ENCODE measurements around the gene SHROOM3.

The SHROOM3 gene

DNA sequence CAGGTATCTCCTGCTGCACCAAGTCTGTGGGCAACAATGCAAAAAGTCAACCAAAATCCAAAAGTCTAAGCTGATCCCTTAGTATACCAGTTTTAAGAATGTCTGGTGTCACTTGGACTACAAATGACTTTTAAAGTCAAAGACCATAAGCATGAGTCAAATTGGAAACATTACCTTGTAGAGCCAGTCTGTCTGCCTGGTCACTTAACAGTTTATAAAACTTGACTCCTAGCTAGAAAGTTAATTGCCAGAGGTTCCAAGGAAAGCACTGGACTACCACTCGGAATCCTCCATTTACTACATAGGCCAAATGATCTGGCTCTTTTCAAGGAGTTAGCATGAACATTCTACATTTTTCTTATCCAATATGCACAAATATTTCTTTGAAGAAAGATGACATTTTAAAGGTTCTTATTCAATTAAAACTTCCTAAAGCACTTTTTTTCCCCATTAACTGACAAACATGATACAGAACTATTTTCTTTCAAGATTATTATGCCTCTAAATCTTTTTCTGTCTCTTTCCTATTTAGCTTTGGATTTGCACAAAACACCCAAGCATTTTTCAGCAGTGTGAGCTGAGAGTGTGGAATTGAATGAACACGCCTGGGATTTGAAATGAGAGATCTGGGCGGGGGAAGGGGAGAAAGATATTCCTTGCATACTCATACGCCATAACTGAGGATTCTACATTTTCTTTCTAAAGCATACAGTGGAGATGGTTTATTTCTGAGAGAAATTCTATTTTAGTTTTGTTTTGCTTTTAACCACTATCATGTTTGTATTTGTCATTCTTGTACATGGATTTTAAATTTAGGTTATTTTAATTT lies 188.4 kb downstream of the SHROOM3 start:
- no peak for TF ChIP-seq CEBPB (IDR thresholded peaks at IDR 0.05)
- TF ChIP-seq, protein P1, sequence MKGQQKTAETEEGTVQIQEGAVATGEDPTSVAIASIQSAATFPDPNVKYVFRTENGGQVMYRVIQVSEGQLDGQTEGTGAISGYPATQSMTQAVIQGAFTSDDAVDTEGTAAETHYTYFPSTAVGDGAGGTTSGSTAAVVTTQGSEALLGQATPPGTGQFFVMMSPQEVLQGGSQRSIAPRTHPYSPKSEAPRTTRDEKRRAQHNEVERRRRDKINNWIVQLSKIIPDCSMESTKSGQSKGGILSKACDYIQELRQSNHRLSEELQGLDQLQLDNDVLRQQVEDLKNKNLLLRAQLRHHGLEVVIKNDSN (IDR thresholded peaks at IDR 0.05), result no peak
- TF ChIP-seq, protein P2, sequence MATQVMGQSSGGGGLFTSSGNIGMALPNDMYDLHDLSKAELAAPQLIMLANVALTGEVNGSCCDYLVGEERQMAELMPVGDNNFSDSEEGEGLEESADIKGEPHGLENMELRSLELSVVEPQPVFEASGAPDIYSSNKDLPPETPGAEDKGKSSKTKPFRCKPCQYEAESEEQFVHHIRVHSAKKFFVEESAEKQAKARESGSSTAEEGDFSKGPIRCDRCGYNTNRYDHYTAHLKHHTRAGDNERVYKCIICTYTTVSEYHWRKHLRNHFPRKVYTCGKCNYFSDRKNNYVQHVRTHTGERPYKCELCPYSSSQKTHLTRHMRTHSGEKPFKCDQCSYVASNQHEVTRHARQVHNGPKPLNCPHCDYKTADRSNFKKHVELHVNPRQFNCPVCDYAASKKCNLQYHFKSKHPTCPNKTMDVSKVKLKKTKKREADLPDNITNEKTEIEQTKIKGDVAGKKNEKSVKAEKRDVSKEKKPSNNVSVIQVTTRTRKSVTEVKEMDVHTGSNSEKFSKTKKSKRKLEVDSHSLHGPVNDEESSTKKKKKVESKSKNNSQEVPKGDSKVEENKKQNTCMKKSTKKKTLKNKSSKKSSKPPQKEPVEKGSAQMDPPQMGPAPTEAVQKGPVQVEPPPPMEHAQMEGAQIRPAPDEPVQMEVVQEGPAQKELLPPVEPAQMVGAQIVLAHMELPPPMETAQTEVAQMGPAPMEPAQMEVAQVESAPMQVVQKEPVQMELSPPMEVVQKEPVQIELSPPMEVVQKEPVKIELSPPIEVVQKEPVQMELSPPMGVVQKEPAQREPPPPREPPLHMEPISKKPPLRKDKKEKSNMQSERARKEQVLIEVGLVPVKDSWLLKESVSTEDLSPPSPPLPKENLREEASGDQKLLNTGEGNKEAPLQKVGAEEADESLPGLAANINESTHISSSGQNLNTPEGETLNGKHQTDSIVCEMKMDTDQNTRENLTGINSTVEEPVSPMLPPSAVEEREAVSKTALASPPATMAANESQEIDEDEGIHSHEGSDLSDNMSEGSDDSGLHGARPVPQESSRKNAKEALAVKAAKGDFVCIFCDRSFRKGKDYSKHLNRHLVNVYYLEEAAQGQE (IDR thresholded peaks at IDR 0.05; ENCODE audit: low read depth), result no peak

DNA sequence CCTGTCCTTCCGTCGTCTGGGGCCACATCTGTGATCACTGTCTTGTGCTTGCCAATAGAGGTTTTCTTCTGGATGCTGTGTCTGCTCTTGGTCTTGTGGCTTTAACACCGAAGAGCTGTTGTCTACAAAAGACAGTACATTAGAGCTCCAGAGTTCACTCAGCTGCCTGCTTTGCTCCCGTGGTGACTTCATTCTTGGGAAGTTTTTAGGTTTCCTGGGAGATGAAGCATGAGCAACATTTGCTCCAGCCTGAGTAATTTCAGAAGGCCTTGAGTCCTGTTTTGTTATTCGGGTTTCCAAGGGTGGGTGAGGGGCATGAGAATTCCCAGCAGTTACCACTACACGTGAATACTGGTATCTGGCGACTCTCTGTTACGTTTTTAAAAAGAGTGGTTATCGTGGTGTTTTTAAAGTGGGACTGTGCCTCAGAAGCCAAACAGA lies 189.2 kb downstream of the SHROOM3 start:
- no peak for TF ChIP-seq CEBPB (IDR thresholded peaks at IDR 0.05)
- TF ChIP-seq FOXM1 (IDR thresholded peaks at IDR 0.05; ENCODE audit: borderline replicate concordance, low read depth), result no peak
- no peak for TF ChIP-seq TEAD4 (IDR thresholded peaks at IDR 0.05)
- TF ChIP-seq RAD21 (IDR thresholded peaks at IDR 0.05; ENCODE audit: low read depth), result no peak

DNA sequence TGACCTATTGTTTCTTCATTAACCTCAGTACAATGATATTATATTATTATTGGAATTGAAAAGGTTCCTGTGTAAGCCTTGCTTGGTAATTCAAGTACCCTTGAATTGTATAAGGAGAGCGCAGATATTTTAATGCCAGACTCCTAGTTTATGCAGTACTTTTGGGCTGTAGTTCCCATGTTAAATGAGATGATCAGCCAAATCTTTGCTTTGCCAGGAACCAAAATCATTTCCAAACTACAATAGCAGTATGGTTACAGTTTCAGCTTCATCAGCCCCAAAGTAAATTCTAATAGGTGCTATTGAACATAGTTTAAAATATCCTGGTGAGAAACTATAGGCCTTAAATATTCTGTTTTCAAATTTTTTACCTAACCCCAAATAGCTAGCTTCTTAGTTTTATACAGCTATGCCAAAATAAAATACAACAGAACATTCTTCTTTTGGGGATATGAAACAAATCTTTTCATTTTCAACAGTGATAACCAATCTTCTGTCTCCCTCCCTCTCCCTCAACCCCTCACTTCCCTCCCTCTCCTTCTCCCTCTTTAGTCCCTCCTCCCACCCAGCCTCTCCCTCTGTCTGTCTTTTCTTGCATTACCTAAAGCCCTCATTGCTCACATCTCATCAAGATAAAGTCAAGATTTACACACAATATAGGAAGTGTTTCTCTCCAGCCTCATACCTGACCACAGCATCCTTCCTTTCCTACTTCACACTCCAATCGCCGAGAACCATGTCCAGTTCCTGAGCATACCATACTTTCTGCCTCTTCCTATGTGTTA lies 190.1 kb downstream of the SHROOM3 start:
- TF ChIP-seq TCF12 (IDR thresholded peaks at IDR 0.05; ENCODE audit: low read depth) (no peak), CEBPB (IDR thresholded peaks at IDR 0.05) (no peak), TEAD4 (IDR thresholded peaks at IDR 0.05) (no peak), FOXM1 (IDR thresholded peaks at IDR 0.05; ENCODE audit: borderline replicate concordance, low read depth) (no peak), CREB1 (IDR thresholded peaks at IDR 0.05; ENCODE audit: low read depth) (no peak), YY1 (IDR thresholded peaks at IDR 0.05; ENCODE audit: low read depth) (no peak), NFIC (IDR thresholded peaks at IDR 0.05) (no peak), RAD21 (IDR thresholded peaks at IDR 0.05; ENCODE audit: low read depth) (no peak), EGR1 (IDR thresholded peaks at IDR 0.05) (no peak), ZBTB7A (IDR thresholded peaks at IDR 0.05; ENCODE audit: low read depth) (no peak), EP300 (IDR thresholded peaks at IDR 0.05; ENCODE audit: borderline replicate concordance) (no peak), TAF1 (IDR thresholded peaks at IDR 0.05; ENCODE audit: low read depth) (no peak)
- TF ChIP-seq, protein P1 (IDR thresholded peaks at IDR 0.05), result no peak
- TF ChIP-seq, protein P2 (IDR thresholded peaks at IDR 0.05; ENCODE audit: low read depth), result no peak
- TF ChIP-seq, protein P3, sequence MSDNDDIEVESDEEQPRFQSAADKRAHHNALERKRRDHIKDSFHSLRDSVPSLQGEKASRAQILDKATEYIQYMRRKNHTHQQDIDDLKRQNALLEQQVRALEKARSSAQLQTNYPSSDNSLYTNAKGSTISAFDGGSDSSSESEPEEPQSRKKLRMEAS (IDR thresholded peaks at IDR 0.05), result no peak

DNA sequence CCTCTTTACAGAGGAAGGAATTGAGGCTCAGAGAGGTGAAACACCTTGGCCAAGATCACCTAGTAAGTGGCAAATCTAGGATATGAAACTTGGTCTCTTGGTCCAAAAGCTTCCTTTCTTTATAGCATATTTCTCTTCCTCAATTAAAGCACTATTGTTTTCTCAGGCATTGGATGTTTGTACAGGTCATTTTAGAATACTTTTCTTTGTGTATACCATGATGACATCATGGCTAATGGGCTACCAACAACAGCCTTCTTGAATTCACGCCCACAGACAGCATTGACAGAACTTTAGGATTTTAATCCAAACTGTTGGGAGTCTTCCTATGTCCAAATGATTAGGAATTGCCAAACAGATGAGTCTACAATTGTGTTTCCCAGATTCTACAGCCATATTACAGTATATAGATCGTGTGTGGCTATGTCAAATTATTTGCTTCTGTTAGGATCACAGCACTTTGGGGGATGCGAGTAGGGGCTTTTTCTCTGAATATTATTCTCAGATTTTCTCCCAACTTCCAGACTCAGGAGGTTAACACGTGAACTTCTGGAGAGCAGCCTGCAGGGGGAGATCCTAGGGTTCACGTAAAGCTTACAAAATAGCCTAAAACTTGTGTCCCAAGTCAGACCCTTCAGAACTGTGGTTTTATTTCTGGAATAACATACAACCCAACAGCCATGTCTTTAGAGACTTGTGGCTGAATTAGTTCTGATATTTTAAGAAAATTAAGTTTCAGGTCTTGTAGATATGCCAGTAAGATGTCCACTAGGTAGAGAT lies 191.8 kb downstream of the SHROOM3 start:
- no peak for TF ChIP-seq EGR1 (IDR thresholded peaks at IDR 0.05)
- TF ChIP-seq ZBTB7A (IDR thresholded peaks at IDR 0.05; ENCODE audit: low read depth), result no peak
- no peak for TF ChIP-seq CEBPB (IDR thresholded peaks at IDR 0.05)
- TF ChIP-seq TEAD4 (IDR thresholded peaks at IDR 0.05), result no peak
- no peak for TF ChIP-seq YY1 (IDR thresholded peaks at IDR 0.05; ENCODE audit: low read depth)
- no peak for TF ChIP-seq CREB1 (IDR thresholded peaks at IDR 0.05; ENCODE audit: low read depth)
- no peak for TF ChIP-seq TCF12 (IDR thresholded peaks at IDR 0.05; ENCODE audit: low read depth)
- TF ChIP-seq, protein P2 (IDR thresholded peaks at IDR 0.05; ENCODE audit: low read depth), result no peak
- TF ChIP-seq TAF1 (IDR thresholded peaks at IDR 0.05; ENCODE audit: low read depth), result no peak
- TF ChIP-seq EP300 (IDR thresholded peaks at IDR 0.05; ENCODE audit: borderline replicate concordance), result no peak
- no peak for TF ChIP-seq NFIC (IDR thresholded peaks at IDR 0.05)
- no peak for TF ChIP-seq FOXM1 (IDR thresholded peaks at IDR 0.05; ENCODE audit: borderline replicate concordance, low read depth)

All from Ishikawa (cell line).